ENCODE data around the gene TREML4.

The TREML4 gene

DNA sequence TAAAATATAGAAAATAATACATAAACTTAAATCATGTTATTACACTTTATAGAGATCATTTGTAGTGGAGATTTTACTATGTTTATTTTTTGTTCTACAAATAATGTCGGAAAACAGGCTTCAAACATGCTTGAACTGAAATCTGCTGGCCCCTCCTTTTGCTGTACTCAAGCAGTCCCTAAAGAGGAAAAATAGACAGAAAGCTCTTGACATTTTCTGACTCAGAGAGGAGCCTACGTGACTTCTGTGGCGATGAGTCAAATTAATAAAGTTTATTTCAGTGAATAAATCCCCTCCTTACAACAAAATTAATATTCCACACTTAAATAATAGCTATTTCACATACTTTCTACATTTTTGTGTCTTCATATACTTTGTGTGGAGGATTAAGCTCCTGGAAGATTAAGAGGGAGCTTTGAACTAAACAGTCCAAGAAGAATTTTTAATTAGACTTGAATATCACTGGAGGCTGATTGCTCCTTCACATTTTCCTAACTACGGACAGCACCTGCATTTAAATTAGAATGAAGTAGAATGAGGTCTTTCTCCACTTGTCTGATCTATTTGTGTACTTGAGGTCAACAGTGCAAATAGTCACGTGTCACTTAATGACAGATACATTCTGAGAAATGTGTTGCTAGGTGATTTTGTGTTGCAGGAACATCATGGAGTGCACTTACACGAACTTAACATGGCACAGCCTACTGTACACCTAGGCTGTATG, 60.0 kb downstream of the TREML4 start:
- no peak for DNase-seq
